VCaP (cell line): ENCODE results near the gene LFNG.
A peak's percentile ranks its signal among the peaks of the same experiment; 100 is the strongest.

ENCODE experiments used
- H3K27ac ChIP-seq: fragments of 450-650 bp; 2 replicates; pipeline ENCODE4 v1.5.1; 2017
- CTCF ChIP-seq: fragments of 450-650 bp; conservative IDR thresholded peaks from 2 replicates; pipeline ENCODE4 v1.5.1; 2017; ENCODE audit warnings: mild to moderate bottlenecking, moderate library complexity

LFNG gene

GRCh38 chr7:2474813-2475677, 44.5 kb upstream of the LFNG start:
- H3K27ac ChIP-seq, result no peak overlapping the region
- no peak for TF ChIP-seq CTCF

- no peak for TF ChIP-seq CTCF
- no peak overlapping the region for H3K27ac ChIP-seq
Observed at GRCh38 chr7:2475678-2476015, 43.9 kb upstream of the LFNG start.

GRCh38 chr7:2476298-2476697, 43.3 kb upstream of the LFNG start, which contains the start of gene GRIFIN:
GRIFIN (minus strand) TSS chr7:2476398; CDS start chr7:2476383, 15 bp downstream.
- no peak within 1 kb of the TSS; the same call in 1 of the 2 replicates for H3K27ac ChIP-seq
- TF ChIP-seq CTCF, result no peak

DNA sequence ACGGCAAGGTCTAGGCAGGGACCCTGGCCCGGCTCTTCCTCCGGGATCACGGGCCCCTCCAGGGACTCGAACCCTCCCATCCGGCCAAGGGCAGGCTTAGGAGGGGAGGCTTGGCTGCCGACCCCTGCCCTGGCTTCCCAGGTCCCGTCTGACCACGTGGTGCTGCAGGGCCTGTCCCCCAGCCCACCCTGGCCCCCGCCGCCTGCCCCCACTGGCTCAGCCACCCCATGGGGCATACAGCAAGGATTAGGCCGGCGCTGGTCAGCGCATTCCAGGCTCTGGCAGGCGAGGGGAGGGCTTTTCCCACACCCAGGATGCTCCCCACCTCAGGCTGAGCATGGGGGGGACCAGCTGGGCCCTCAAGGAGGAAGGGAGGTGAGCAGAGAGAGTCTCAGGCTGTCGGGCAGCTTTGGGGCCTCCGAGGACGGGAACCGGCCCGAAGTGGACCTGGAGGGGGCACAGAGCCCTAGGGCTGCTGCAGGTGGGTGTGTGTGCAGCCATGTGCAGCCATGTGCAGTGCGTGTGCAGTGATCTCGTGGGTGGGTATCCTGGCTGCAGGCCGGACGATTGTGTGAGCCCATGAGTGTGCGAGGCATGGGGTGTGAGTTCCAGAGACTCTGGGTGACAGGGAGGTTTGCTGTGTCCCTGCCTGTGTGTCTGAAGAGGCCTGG, 42.7 kb upstream of the LFNG start:
- peak overlapping the region; percentile 42; the same call in 1 of the 2 replicates for H3K27ac ChIP-seq
- TF ChIP-seq CTCF, result no peak

DNA sequence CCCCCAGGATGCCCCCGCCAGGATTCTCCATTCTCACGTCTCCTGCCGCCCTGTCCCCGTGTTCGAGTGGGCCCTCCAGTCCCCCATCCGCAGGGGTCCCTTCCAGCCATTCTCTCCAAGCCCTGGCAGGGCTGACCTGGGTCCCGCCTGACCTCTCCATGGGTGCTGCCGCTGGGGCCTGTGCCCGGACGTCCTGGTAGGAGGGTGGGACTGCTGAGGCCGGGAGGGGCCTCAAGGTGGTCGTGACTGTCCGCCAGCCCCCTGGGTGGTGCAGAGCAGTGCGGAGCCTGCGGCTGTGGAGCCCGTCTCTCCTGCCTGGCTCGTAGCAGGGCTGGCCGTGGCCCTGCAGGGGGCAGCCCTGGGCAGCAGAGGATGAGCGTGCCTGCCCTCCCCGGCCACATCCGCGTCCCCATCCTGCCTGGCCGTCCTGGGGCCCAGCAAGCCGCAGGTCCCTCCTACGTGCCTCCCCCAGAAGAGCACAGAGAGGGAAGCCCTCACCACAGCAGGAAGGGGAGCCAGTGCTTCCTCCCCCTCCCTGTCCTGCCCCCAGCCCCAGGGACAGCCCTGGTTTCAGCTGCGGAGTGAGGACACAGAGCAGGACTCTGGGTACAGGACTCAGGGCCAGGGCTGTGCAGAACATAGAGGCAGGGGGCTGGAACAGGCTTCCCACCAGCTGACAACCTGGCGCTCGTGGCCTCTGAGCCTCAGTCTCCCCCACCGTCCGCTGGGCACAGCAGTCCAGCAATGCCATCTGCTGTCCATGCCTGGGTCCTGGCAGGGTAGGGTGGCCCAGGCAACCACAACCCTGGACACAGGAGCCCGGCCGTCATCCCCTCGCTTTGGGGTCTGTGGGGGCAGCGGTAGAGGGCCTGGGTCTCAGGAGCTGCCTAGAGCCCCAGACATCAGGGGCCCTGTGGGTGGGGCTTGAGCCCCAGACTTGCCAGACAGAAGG, 41.9 kb upstream of the LFNG start:
- H3K27ac ChIP-seq, result peak overlapping the region; percentile 42; the same call in 1 of the 2 replicates

GRCh38 chr7:2478399-2478785, 41.2 kb upstream of the LFNG start:
- H3K27ac ChIP-seq, result peak overlapping the region; percentile 42; the same call in 1 of the 2 replicates
- TF ChIP-seq CTCF, result no peak

More for the DNA sequence above, 41.9 kb upstream of the LFNG start:
- peak; percentile 95 for TF ChIP-seq CTCF
